HG03139 (cell line): ENCODE data around the gene DHDH.
A peak's percentile ranks its signal among the peaks of the same experiment; 100 is the strongest.

ENCODE experiments used
- ATAC-seq: cut with Tn5 transposase; IDR thresholded peaks from one replicate; pipeline ENCODE4 v1.9.1; 2021; ENCODE audit not compliant: unreplicated experiment

DHDH gene

GRCh38 chr19:48965806-48966540 lies 32.5 kb downstream of the DHDH start:
- ATAC-seq, result peak; percentile 14

- ATAC-seq, result no peak
These were observed 33.2 kb downstream of the DHDH start for GRCh38 chr19:48966541-48967345.

GRCh38 chr19:48967346-48968178 lies 34.1 kb downstream of the DHDH start:
- ATAC-seq, result no peak

- no peak for ATAC-seq
These were observed 34.7 kb downstream of the DHDH start for GRCh38 chr19:48968179-48968661.

GRCh38 chr19:48968813-48969218 lies 35.3 kb downstream of the DHDH start:
- ATAC-seq, result no peak

GRCh38 chr19:48969276-48970138 lies 36.0 kb downstream of the DHDH start:
- no peak for ATAC-seq

GRCh38 chr19:48970139-48970766 lies 36.8 kb downstream of the DHDH start:
- no peak for ATAC-seq

- ATAC-seq, result no peak
These were observed 37.5 kb downstream of the DHDH start for GRCh38 chr19:48970923-48971395.

GRCh38 chr19:48975947-48976847 lies 42.7 kb downstream of the DHDH start:
- ATAC-seq, result no peak

GRCh38 chr19:48977061-48977460 lies 43.6 kb downstream of the DHDH start:
- ATAC-seq, result no peak

GRCh38 chr19:48982280-48982679 lies 48.8 kb downstream of the DHDH start:
- no peak for ATAC-seq

GRCh38 chr19:48985711-48986110 lies 52.2 kb downstream of the DHDH start:
- no peak for ATAC-seq

GRCh38 chr19:48986211-48986610 lies 52.7 kb downstream of the DHDH start:
- no peak for ATAC-seq

GRCh38 chr19:48987323-48987722 lies 53.8 kb downstream of the DHDH start:
- ATAC-seq, result no peak

GRCh38 chr19:48988286-48988685 lies 54.8 kb downstream of the DHDH start:
- ATAC-seq, result no peak

GRCh38 chr19:48988860-48989259 lies 55.4 kb downstream of the DHDH start:
- no peak for ATAC-seq

GRCh38 chr19:48989701-48990291 lies 56.3 kb downstream of the DHDH start:
- ATAC-seq, result no peak

- ATAC-seq, result no peak
These were observed 56.9 kb downstream of the DHDH start for GRCh38 chr19:48990400-48990799.
